Keratinocyte (primary cell): ENCODE data around the gene ZZZ3.

ENCODE experiments used
- CTCF ChIP-seq, 3 experiments: IDR thresholded peaks in 1 of 3; conservative IDR thresholded peaks in 1 of 3; optimal IDR thresholded peaks in 1 of 3; 2 replicates in 2 of 3; 3 replicates in 1 of 3; pipeline versions ENCODE3 to v1.5.1; 2011; ENCODE audit warnings: low read length in 3 of 3, mild to moderate bottlenecking in 3 of 3, moderate library complexity in 2 of 3, control low read depth in 1 of 3, inconsistent platforms in 1 of 3; ENCODE audit not compliant: insufficient read depth in 2 of 3; ENCODE audit errors: extremely low read depth in 1 of 3
- EZH2 ChIP-seq: IDR thresholded peaks from one replicate; pipeline ENCODE4 v1.6.1; 2012; ENCODE audit warnings: inconsistent platforms, mild to moderate bottlenecking, low read length, moderate library complexity

DNA sequence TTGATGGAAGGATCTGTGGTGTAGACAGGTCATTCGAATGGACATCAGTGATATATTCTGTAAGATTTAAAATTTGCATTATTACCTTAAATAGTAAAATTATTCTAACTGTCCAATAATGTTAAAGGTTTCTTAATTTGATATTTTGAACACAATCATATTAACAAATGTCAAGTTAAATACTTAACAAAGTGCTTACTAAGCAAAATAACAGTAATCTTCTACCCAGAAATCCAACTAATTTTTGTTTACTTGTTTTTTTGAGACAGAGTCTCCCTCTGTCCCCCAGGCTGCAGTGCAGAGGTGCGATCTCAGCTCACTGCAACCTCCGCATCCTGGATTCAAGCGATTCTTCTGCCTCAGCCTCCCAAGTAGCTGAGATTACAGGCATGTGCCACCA is 43.2 kb upstream of the ZZZ3 start:
- no peak for TF ChIP-seq EZH2
- TF ChIP-seq CTCF (optimal IDR thresholded peaks at IDR 0.05 in 1 of 3, IDR thresholded peaks at IDR 0.05 in 1 of 3, conservative IDR thresholded peaks at IDR 0.05 in 1 of 3; ENCODE audit: extremely low read depth in 1 of 3, insufficient read depth in 2 of 3, low read length in 3 of 3), result no peak
